ENCODE results near the gene TNK1.

DNA sequence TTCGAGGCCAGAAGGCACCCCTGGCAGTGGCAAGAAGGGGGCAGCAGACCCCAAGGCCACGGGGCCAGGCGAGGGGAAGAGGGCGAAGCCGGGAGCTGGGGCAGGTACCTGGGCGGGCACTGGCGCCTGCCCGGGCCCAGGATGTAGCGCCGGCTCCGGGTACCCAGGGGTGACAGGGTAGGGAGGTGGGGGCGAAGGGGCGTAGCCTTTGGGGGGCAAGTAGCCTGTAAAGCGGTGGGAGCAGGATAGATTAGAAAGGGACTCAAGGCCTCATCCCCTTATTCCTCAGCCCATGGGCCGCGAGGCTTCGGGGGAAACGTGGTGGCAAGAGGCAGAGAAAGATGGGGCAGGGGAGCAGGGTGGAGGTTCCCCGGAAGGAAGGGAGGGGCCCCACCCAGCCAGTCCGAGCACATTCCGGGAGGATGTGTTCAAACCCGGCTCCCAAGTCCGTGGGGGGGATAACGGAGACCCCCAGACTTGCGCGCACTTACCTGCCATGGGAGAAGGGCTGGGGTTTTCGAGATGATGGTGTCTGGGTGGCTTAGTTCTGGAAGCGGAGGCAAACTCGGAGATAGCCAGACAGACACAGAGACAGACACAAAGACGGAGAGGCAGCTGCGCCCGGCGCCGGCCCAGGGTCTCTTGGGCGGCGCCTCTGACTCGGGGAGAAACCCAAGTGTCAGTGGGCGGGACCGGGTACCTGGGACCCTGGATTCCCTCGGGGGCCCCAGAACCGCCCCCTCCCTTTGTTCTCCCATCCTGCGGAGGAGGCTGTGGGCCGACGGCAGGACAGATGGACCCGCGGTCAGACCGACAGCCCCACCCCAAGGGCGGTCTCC lies 12.9 kb downstream of the TNK1 start:
- TF ChIP-seq, protein P1, sequence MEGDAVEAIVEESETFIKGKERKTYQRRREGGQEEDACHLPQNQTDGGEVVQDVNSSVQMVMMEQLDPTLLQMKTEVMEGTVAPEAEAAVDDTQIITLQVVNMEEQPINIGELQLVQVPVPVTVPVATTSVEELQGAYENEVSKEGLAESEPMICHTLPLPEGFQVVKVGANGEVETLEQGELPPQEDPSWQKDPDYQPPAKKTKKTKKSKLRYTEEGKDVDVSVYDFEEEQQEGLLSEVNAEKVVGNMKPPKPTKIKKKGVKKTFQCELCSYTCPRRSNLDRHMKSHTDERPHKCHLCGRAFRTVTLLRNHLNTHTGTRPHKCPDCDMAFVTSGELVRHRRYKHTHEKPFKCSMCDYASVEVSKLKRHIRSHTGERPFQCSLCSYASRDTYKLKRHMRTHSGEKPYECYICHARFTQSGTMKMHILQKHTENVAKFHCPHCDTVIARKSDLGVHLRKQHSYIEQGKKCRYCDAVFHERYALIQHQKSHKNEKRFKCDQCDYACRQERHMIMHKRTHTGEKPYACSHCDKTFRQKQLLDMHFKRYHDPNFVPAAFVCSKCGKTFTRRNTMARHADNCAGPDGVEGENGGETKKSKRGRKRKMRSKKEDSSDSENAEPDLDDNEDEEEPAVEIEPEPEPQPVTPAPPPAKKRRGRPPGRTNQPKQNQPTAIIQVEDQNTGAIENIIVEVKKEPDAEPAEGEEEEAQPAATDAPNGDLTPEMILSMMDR (IDR thresholded peaks at IDR 0.05) = no peak
- TF ChIP-seq POLR2A (IDR thresholded peaks at IDR 0.05) (no peak), EP300 (IDR thresholded peaks at IDR 0.05; ENCODE audit: low read depth) (no peak), POLR2AphosphoS5 (IDR thresholded peaks at IDR 0.05) (no peak)

Measured in transverse colon (tissue), 4 donors.